Activated CD4-positive, alpha-beta T cell treated with anti-CD3 and anti-CD28 coated beads, Interleukin-2, amount 50 U/mL, for 4 hours (primary cell): ENCODE data around the gene TM9SF3.

ENCODE experiments used
- DNase-seq, 2 experiments: peaks; one replicate each; pipeline ENCODE4 v3.0.0-alpha.2; 2020

TM9SF3 gene

GRCh38 chr10:96507044-96507443 lies 79.8 kb downstream of the TM9SF3 start:
- DNase-seq = no peak

- no peak for DNase-seq
Measured at GRCh38 chr10:96505150-96506136, 81.4 kb downstream of the TM9SF3 start.

GRCh38 chr10:96502561-96503282 lies 84.1 kb downstream of the TM9SF3 start:
- DNase-seq = no peak

GRCh38 chr10:96501985-96502384 lies 84.8 kb downstream of the TM9SF3 start:
- DNase-seq = no peak

- no peak for DNase-seq
Measured at GRCh38 chr10:96500519-96500918, 86.3 kb downstream of the TM9SF3 start.

GRCh38 chr10:96500050-96500449 lies 86.8 kb downstream of the TM9SF3 start:
- no peak for DNase-seq

- DNase-seq = no peak
Measured at GRCh38 chr10:96497391-96497790, 89.4 kb downstream of the TM9SF3 start.

GRCh38 chr10:96496281-96496925 lies 90.4 kb downstream of the TM9SF3 start:
- no peak for DNase-seq

GRCh38 chr10:96495544-96495943 lies 91.3 kb downstream of the TM9SF3 start:
- DNase-seq = no peak

GRCh38 chr10:96494694-96495093 lies 92.1 kb downstream of the TM9SF3 start:
- no peak for DNase-seq

GRCh38 chr10:96493871-96494525 lies 92.8 kb downstream of the TM9SF3 start:
- no peak for DNase-seq

- DNase-seq = no peak
Measured at GRCh38 chr10:96493254-96493653, 93.6 kb downstream of the TM9SF3 start.

- no peak for DNase-seq
Measured at GRCh38 chr10:96491303-96491702, 95.5 kb downstream of the TM9SF3 start.

GRCh38 chr10:96488161-96488935 lies 98.5 kb downstream of the TM9SF3 start:
- DNase-seq = no peak

GRCh38 chr10:96482815-96483588 lies 103.8 kb downstream of the TM9SF3 start:
- DNase-seq = no peak

- no peak for DNase-seq
Measured at GRCh38 chr10:96478355-96478754, 108.5 kb downstream of the TM9SF3 start.

- DNase-seq = no peak
Measured at GRCh38 chr10:96473866-96474265, 112.9 kb downstream of the TM9SF3 start.

- DNase-seq = no peak
Measured at GRCh38 chr10:96470116-96470743, 116.6 kb downstream of the TM9SF3 start.

- DNase-seq = no peak
Measured at GRCh38 chr10:96468845-96469244, 118.0 kb downstream of the TM9SF3 start.
